Stimulated activated CD4-positive, alpha-beta T cell treated with anti-CD3 and anti-CD28 coated beads, Interleukin-12 subunit alpha, Interleukin-12 subunit beta, amount 100 ng/mL, for 48 hours (primary cell): ENCODE data around the gene MZB1.

Experiments
- DNase-seq, 3 donors: peaks; one replicate each; pipeline ENCODE4 v3.0.0-alpha.2; 2020; ENCODE audit warnings: low read depth in 2 of 3, low spot score in 1 of 3

Gene MZB1

GRCh38 chr5:139340051-139340450 is 49.7 kb downstream of the MZB1 start:
- no peak for DNase-seq
